ENCODE results near the gene CD47.

Gene CD47

DNA sequence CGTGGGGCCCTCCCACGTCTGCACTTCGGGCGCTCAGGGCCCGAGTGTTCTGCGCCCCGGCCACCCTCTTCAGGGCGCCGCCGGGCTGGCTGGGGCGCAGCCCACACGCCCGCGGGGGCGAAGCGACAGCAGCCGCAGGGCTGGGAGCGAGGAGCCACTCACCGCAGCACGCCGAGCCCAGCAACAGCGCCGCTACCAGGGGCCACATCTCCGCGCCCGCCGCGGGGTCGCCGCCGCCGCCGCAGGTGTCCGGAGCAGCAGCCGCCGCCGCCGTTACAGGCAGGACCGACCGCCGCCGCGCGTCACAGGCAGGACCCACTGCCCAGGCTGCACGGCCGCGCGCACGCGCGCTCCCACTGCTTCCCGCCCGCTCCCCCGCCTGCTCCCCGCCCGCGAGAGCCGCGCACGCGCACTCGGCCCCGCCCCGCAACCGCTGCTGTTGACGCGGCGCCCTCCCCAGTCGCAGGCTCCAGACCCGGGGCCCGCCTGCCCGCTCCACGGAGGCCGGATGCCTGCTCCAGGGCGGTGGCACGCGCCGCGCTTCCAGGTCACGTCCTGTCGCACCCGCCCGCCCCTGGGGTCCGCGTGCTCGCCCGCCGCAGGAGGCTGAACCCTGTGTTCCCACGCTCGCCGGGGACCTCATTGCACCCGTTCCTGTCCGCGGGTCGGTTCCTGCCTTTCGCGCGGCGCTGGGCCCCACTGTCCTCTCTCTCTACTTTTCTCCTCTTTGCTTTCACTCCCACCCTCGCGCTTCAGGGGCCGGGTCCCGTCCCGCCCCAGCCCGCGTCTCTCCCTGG, at the start of gene CD47:
TSS of gene CD47 (minus strand) at position 331 of the 797 bp plus-strand sequence. CDS start at position 208, 123 bp downstream.
- peak; percentile 92 for DNase-seq

DNA sequence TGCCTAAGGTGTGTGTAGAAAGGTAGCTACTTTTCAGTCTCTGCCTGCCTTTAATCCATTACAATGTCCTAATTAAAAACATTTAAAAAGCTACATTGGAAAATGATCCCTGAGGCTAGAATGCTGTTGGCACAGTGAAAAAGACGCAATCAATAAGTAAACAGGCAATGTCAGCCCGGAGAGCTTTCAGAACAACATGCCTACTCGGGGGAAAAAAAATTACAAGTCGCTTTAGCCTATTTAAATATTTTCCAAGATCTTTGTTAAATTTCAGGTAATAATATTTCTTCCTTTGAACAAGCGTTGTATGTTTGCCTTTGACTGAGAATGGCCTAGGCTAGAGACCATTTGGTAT, 46.6 kb upstream of the CD47 start:
- DNase-seq = no peak

DNA sequence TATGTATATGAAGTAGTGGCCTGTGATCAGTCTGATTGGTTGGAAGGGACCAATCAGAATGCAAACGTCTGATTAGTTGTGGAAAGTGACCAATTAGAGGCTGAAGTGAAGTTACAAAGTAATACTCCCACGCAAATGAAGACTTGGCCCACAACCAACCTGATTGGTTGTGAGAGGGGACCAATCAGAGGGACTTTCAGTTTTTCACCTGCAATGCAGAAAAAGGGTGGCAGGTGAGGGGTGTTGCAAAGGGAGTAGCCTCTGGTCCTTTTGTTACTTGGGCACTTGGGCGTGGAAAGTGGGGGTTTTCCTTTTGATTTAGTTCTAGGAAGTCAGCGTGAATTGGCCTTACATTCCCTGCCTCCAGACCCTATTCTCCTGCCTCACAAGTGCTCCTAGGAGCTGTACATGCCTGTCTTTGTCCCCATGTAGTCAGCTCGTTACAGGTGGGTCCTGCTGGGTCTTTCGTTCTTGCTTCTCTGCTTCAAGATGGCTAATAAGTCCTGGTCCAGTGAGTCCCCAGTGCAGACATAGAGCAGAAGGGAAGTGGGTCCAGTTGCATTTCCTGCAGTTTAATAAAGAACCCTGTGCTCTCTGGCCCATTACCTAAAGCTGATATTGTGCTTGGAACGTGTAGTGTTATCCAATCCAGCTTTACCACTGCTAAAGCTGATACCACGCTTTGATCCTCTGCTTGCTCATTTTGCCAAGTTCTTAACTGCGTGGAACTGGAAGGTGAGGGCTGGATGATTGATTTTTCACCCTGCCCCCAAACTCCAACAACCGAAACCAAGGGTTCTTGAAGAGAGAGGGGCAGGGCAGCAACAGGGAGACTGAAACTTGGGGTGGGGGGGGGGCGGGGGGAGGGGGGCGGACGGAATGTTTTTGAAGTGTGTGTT, 46.0 kb upstream of the CD47 start:
- no peak for DNase-seq

DNA sequence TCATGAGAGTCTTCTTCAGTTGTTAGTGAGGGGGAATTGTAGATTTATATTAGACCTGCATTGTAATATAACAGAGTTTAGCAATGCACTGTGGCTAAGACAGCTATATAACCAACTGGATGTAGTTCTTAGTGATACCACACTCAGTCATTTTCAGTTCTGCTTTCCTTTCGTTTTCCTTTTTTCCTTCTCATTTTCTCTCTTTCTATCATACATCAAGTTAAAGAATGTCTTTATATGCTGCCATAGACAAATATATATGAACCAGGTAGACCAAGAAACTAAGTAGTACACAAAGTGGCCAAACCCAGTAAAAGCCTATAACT, 43.7 kb upstream of the CD47 start:
- no peak for DNase-seq

DNA sequence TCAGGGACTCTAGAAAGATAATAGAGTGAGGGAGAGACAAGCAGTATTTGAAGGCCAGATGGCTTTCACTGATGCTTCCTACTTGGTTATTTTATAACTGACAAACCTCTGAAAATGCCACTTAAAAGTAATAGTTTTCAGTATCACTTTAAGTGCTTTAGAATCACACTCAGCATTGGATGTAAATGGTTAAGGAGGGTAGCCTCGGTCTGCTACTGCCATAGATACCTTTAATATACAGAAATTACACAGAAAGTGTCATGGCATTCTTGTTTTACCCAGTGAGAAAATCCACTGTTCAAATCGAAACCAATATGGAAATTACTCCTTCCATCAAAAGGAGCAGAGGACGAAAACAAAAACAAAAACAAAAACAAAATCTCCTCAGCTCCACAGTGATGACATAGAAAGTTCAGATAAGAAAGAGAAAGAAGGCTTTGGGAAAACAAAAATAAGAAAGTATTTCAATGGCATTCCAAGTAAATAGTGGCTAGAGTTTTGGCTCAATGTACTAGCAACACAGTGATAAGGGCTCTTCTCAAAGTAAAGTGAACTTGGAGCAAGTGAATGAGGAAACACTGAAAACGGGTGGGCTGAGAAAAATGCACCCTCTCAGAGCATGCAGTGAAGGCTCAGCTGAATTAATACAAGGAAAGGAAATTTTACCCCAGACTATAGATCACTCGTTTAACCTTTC, 43.2 kb upstream of the CD47 start:
- DNase-seq = no peak

DNA sequence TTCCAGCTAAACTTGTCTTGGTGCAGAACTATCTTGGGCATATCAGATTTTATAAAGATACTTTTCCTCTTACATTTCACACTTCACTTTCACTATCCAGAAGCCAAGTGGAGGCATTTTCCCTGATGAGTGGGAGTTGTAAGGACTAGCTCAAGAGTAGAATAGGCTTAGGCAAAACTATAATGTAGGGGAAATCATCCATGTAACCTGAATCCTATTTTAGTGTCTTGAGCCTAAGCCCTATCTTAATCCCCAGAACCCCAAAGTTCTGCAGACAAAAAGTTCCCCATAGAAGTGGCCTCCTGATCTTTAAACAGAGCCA, 42.2 kb upstream of the CD47 start:
- DNase-seq = no peak

DNA sequence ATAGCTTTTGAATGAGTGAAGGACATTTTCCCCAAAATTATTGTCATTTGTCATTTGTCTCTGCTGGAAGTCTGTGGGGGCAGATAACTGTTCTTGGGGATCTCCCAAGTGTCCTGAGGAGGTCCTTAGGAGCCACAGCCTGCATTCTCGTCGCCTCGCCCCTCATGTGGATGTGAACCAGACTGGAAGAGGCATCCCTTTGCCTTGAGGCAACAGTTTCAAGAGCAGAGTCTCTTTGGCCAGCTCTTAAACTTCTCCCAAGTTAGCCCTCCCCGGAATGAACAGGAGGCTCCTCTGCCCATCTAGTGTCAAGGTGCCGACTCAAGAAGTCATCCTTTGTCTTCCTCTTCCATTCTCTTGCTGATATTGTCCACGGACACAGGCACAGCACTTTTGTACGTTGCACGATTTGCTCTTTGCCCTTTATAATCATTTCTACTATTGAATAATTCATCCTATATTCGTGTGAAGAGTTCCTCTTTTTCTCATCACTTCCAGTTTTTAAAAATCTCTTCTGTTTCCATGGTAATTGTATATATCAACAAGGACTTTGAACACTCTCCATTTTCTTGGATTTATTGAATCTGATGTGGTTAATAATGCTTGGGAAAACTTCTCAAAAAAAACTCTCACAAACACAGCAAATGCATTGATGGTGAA, 40.8 kb upstream of the CD47 start:
- no peak for DNase-seq

DNA sequence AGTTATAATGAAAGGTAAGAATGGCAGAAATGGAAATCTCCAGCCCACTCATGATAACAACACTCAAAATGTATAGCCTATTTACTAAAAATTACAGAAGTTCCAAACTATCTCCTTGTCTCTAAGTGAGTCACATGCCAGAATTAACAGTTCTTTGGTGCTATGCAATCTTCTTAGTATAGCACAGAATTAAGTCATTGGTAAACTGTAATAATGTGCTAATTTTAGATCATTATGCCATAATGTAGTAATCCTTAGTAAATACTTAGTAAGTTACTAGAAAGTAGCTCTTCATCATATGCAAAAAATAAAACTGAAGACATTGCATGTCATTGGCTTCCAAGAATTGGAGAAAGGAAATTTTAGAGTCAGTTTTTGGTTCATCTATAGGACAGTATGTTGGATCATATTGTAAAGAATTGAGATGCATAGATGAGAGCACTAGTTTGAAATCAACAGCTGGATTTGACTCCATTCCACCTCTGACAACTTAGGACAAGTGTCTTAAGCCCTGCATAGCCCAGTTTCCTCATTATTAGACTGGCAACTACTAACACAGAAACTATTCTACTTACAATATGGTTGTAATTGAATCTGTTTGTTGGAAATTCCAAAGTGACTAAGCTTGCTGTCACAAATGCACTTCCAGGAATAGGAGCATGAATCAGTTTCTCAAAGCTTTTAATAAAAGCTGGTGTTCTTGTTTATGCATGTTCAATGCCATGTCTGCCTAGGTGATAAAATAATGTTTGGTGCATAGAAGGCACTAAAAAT, 40.1 kb upstream of the CD47 start:
- DNase-seq = no peak

DNA sequence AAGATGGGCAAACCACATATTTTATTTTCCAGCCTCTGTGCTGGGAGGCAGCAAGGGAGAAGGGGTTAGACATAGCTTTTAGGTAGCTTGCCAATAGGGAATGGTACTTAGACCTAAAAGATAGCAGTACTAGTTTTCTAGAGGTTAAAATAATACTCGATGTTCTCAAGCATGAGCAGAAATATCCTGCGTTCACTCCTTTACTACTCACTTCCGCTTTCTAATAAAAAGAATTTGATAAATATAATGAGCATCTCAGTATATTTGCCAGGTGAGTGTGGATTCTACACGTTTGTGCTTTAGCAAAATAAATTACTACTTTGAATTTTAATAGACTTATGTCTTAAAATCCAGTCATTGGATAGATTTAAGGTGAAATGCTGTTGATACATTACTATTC, 39.4 kb upstream of the CD47 start:
- DNase-seq = no peak

DNA sequence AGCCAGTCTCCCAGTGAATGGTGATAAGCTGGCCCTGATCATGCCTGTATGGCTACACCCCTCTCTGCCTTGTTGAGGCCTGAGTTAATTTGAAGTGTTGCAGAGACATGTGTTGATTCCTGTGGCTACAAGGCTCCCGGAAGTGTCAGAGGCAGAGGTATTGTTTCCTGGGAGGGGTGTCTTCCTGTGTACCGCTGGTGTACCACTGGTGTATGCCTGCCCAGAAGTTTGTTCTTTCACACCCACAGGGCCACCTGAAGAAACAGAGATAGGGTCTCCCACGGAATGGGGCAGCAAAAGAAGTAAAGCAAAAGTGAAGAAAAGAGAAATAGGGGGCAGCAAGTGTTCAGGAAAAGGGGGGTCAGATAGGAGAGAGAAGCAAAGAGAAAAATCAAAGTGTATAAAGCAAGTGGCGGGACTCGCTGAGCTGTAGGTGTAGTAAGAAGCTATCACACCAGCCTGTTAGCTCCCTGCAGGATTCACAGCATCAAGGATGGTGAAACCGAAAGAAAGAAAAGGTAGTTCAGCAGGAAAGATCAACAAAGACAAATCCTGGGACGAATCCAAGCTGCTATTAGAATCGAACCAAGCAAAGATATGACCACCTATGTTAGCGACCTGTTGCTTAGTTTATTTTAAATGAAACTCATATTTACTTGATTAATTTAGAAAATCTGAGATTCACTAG, 36.6 kb upstream of the CD47 start:
- no peak for DNase-seq

DNA sequence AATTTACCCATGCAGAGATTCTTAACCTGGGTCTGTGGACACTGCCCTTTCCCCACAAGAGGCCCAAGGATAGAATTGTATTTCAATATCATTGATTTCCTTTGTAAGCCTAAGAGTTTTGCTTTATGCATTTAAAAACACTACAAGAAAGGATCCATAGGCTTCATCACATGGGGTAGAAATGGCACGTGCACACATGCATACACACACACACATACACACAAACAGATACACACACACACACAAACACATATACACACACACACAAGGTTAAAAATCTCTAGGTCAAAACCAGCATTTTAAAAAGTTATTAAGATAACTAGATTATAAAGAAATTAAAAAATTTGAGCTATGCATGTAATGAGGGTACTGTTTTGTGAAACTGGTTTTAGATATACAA, 35.5 kb upstream of the CD47 start:
- no peak for DNase-seq

DNA sequence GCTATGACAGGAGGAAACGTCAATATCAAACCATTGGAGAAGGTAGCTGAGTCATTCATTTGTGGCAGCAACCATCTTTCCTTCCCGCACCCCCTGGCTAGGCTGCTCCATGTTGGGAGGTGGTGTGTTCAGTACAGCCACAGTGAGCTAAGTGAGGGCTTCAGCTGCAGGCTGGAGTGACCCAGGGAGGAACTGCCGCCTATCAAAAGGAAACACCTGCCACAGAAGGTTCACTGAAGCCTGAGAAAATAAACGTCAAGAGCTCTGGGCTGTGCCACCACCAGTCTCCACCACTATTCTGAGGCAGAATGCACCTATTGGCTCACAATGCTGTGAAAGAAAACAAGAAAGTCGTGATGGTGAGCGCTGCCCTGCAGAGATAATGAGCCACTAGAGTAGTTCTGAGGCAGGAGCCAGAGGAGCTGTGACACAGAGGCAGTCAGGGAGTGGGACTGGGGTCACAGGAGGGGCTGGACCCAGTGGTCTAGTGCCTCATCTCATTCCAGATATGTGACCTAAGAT, 34.8 kb upstream of the CD47 start:
- DNase-seq = no peak

DNA sequence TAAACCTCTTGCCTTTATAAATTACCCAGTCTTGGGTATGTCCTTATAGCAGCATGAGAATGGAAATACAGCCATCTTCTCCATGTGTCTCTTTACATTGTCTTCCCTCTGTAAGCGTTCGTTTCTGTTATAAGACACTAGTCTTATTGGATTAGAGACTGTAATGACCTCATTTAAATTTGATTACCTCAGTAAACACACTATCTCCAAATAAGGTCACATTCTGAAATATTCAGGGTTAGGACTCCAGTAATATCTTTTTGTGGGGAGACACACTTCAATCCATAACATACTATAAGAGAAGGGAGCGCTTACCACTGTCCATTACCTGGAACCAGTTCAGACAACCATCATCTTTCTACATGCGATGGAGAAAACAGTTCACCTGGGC, 34.3 kb upstream of the CD47 start:
- DNase-seq = no peak

DNA sequence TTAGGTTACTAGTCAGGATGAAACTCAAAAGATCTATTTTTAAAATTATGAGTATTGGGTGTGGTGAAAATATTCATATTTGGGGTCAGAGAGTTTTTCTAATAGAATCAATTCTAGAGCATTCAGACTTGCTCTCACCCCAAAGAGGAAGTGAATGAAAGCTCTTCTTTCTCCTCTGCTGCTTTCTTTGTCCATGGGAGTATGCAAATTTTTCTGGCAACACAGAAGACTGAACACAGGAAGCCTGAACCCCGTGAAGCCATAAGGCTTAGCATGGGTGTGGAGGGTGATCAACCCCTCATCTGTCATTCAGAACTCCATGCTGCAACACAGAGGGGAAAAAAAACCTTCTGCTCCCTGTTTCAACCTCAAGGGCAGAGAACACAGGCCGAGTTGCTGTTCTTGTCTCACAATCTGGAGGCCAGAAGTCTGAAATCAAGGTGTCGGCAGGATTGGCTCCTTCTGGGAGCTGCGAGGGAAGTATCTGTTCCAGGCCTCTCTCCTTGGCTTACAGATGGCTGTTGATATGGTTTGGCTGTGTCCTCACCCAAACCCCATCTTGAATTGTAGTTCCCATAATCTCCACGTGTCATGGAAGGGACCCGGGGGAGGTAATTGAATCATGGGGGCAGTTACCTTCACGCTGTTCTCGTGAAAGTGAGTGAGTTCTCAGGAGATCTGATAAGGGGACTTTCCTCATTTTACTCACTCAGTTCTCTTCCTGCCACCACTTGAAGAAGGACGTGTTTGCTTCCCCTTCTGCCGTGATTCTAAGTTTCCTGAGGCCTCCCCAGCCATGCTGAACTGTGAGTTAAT, 33.7 kb upstream of the CD47 start:
- DNase-seq = no peak

DNA sequence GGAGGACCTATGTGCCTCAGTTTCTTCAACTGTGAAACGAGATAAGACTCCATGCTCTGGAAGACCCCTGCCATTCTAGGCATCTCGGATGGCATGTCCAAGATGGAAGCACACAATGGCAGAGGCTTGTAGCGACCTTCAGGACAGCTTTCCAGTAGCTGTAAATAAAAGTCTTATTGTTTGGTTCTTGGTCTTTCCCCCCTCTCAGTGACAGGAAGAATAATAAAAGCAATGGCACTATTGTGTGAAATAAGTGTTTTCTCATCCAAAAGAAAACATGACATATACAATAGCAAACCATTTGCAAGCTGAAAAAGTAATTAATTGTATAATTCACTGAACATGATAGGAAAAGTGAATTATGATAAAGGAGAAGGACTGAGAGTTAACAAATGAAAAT, 32.5 kb upstream of the CD47 start:
- DNase-seq = no peak

DNA sequence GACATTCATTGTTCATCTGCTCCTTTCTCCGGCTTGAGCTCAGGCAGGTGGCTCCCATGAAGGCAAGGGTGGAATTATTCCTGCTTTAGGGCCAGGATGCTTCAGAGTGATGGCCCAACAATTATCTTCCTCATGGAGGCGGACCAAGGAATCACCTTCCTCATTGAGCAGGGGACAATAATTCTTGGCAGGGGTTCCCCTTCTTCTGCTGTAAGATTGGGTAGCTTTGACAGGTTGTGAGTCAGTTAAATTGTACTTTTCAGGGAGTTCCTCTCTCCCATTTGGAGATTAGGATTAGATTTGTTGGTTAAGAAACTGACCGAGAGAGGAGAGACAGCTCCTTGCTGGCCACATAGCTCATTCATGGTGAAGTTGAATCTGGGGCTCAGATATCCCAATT, 31.4 kb upstream of the CD47 start:
- DNase-seq = no peak

DNA sequence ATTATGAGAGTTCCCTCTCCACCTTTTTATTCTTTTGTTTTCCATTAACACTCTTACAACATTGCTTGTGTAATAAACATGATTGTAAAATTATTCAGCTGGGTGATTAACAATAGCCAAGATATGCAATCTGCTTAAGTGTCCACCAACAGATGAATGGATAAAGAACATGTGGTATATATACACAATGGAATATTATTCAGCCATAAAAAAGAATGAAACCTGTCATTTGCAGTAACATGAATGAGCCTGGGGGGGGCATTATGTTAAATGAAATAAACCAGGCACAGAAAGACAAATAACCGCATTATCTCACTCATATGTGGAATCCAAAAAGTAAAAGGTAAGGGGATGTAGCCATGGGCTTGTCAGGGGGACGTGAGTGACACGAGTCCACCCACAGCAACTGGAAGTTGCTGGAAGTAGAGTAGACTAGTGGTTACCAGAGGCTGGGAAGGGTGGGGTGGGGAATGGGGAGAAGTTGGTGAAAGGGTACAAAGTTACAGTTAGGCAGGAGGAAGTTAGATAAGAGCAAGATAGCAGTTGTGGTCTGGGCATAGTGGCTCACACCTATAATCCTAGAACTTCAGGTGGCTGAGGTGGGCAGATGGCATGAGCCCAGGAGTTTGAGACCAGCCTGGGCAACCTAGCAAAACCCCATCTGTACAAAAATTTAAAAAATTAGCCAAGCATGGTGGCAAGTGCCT, 28.7 kb upstream of the CD47 start:
- DNase-seq = no peak

DNA sequence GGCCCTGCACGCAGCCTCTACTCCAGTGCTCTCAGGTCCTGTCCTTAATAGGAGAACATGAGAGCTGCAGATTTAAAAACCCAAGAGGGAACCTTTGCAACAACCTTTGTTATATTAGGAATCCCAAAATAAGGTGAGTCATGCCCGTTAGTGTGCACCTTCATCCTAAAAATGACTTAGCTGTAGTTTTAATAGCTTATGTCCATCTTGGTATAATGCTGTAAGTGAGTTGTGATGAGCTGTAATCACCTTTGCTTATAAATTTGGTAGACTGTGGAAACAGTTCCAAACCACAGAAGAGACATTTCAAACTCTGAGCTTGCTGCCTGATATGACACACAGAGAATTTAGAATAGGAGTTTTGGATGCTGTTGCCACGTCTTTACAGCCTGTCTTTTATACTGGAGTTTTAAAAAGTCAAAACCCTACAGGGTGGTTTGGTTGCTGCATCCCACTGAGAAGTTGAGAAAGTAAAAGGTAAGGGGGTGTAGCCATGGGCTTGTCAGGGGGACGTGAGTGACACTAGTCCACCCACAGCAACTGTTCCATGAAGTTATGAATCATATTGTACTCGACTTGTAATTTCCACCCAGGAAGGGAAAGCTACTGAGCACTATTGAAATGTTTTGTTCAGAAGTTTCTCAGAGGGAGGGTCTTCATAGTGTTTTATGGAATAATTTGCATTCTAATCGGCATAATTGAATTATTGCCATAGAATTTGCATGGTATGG, 27.4 kb upstream of the CD47 start:
- no peak for DNase-seq

DNA sequence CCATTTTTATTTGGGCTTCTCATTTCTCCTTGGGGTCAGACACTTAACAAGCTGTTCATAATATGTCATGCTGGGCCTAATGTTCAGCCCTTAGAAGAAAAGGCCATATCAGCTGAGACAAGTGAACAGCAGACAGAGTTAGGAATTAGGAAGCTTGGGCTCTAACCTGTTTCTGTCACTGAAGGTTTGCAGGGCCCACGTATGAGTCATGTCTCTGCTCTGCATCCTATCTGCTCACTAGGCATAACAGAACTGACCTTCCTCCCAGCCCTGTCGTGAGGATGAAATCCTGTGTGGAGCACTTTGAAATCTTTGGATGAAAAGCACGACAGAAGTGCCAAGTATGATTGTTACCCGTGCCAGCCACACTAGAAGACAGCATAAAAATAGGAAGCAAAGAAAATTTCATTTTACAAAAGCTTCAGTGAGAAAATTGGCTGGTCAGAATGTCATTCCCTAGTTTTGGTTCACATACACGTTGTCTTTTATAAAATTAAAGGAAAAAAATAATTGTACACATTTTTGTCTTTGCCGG, 26.5 kb upstream of the CD47 start:
- DNase-seq = no peak
